Fibroblast of skin of right biceps (primary cell): ENCODE measurements around the gene CSPG5.

Source experiments
- DNase-seq: peaks from one replicate; pipeline ENCODE4 v3.0.0-alpha.2; 2013

The CSPG5 gene

GRCh38 chr3:47578691-47579632 lies at the start of gene CSPG5:
TSS of gene CSPG5 (minus strand) at chr3:47578865. CDS start at chr3:47578693, 172 bp downstream.
- no peak for DNase-seq

GRCh38 chr3:47628426-47628825 lies 49.8 kb upstream of the CSPG5 start:
- no peak for DNase-seq

GRCh38 chr3:47622671-47623461 lies 44.2 kb upstream of the CSPG5 start:
- DNase-seq: no peak

- DNase-seq: peak; percentile 73
Measured at GRCh38 chr3:47617086-47618010, 38.7 kb upstream of the CSPG5 start.

- DNase-seq: no peak
Measured at GRCh38 chr3:47614788-47615187, 36.1 kb upstream of the CSPG5 start.

- DNase-seq: no peak
Measured at GRCh38 chr3:47613722-47614121, 35.1 kb upstream of the CSPG5 start.

- DNase-seq: peak; percentile 23
Measured at GRCh38 chr3:47612879-47613278, 34.2 kb upstream of the CSPG5 start.

- DNase-seq: peak; percentile 87
Measured at GRCh38 chr3:47612178-47612577, 33.5 kb upstream of the CSPG5 start.

GRCh38 chr3:47611576-47611975 lies 32.9 kb upstream of the CSPG5 start:
- DNase-seq: no peak

- DNase-seq: no peak
Measured at GRCh38 chr3:47610583-47610982, 31.9 kb upstream of the CSPG5 start.

- DNase-seq: no peak
Measured at GRCh38 chr3:47607335-47607734, 28.7 kb upstream of the CSPG5 start.

GRCh38 chr3:47606165-47606564 lies 27.5 kb upstream of the CSPG5 start:
- DNase-seq: no peak

GRCh38 chr3:47605652-47606051 lies 27.0 kb upstream of the CSPG5 start:
- peak; percentile 56 for DNase-seq

- no peak for DNase-seq
Measured at GRCh38 chr3:47604145-47604544, 25.5 kb upstream of the CSPG5 start.

- no peak for DNase-seq
Measured at GRCh38 chr3:47603332-47603731, 24.7 kb upstream of the CSPG5 start.

- no peak for DNase-seq
Measured at GRCh38 chr3:47601281-47601680, 22.6 kb upstream of the CSPG5 start.

GRCh38 chr3:47594792-47595191 lies 16.1 kb upstream of the CSPG5 start:
- no peak for DNase-seq

- DNase-seq: no peak
Measured at GRCh38 chr3:47592066-47592795, 13.6 kb upstream of the CSPG5 start.

- DNase-seq: no peak
Measured at GRCh38 chr3:47590216-47590615, 11.6 kb upstream of the CSPG5 start.

GRCh38 chr3:47588587-47588986 lies 9.9 kb upstream of the CSPG5 start:
- DNase-seq: no peak

- DNase-seq: no peak
Measured at GRCh38 chr3:47588053-47588452, 9.4 kb upstream of the CSPG5 start.

- peak; percentile 16 for DNase-seq
Measured at GRCh38 chr3:47586746-47587145, 8.1 kb upstream of the CSPG5 start.
